Measurements from ENCODE around the gene SLC43A1.
"Not testable (repeated sequence)": the region's sequence is repeated elsewhere in the genome, so short reads cannot be mapped to it uniquely, and the experiment has no call there.

SLC43A1 gene

GRCh38 chr11:57515332-57516060, at the start of gene SLC43A1:
Gene SLC43A1 (minus strand): TSS chr11:57515702. CDS start chr11:57514111, 1,591 bp downstream.
- peak; percentile 6 to 34 for DNase-seq (ENCODE audit: low read depth in 2 of 2)

- no peak for DNase-seq (ENCODE audit: low read depth in 2 of 2)
Measured at GRCh38 chr11:57562596-57562995, 47.1 kb upstream of the SLC43A1 start.

- DNase-seq (ENCODE audit: low read depth in 2 of 2): no peak
Measured at GRCh38 chr11:57560146-57560545, 44.6 kb upstream of the SLC43A1 start.

- no peak for DNase-seq (ENCODE audit: low read depth in 2 of 2)
Measured at GRCh38 chr11:57556041-57556440, 40.5 kb upstream of the SLC43A1 start.

GRCh38 chr11:57555393-57555792, 39.9 kb upstream of the SLC43A1 start:
- DNase-seq (ENCODE audit: low read depth in 2 of 2): no peak

GRCh38 chr11:57552479-57552878, 37.0 kb upstream of the SLC43A1 start:
- no peak for DNase-seq (ENCODE audit: low read depth in 2 of 2)

- no peak for DNase-seq (ENCODE audit: low read depth in 2 of 2)
Measured at GRCh38 chr11:57551941-57552340, 36.4 kb upstream of the SLC43A1 start.

- no peak for DNase-seq (ENCODE audit: low read depth in 2 of 2)
Measured at GRCh38 chr11:57549983-57550382, 34.5 kb upstream of the SLC43A1 start.

- DNase-seq (ENCODE audit: low read depth in 2 of 2): no peak
Measured at GRCh38 chr11:57547854-57548377, 32.4 kb upstream of the SLC43A1 start.

- no peak for DNase-seq (ENCODE audit: low read depth in 2 of 2)
Measured at GRCh38 chr11:57546869-57547475, 31.5 kb upstream of the SLC43A1 start.

- DNase-seq (ENCODE audit: low read depth in 2 of 2): no peak
Measured at GRCh38 chr11:57546451-57546850, 30.9 kb upstream of the SLC43A1 start.

GRCh38 chr11:57545883-57546282, 30.4 kb upstream of the SLC43A1 start:
- DNase-seq (ENCODE audit: low read depth in 2 of 2): no peak

GRCh38 chr11:57544566-57544965, 29.1 kb upstream of the SLC43A1 start:
- no peak for DNase-seq (ENCODE audit: low read depth in 2 of 2)

- no peak for DNase-seq (ENCODE audit: low read depth in 2 of 2)
Measured at GRCh38 chr11:57543593-57543992, 28.1 kb upstream of the SLC43A1 start.

- no peak for DNase-seq (ENCODE audit: low read depth in 2 of 2)
Measured at GRCh38 chr11:57542582-57542981, 27.1 kb upstream of the SLC43A1 start.

GRCh38 chr11:57541169-57541568, 25.7 kb upstream of the SLC43A1 start:
- no peak for DNase-seq (ENCODE audit: low read depth in 2 of 2)

GRCh38 chr11:57539342-57539741, 23.8 kb upstream of the SLC43A1 start:
- no peak for DNase-seq (ENCODE audit: low read depth in 2 of 2)

- no peak for DNase-seq (ENCODE audit: low read depth in 2 of 2)
Measured at GRCh38 chr11:57536947-57537619, 21.6 kb upstream of the SLC43A1 start, which contains the start of gene SMTNL1. Gene SMTNL1 (plus strand): TSS chr11:57537595. CDS start chr11:57542643, 5,048 bp downstream.

GRCh38 chr11:57534449-57534848, 18.9 kb upstream of the SLC43A1 start:
- not testable (repeated sequence) for DNase-seq (ENCODE audit: low read depth in 2 of 2)

- peak; percentile 87 to 89 for DNase-seq (ENCODE audit: low read depth in 2 of 2)
Measured at GRCh38 chr11:57530596-57531507, 15.3 kb upstream of the SLC43A1 start, which contains the start of gene TIMM10. Gene TIMM10 (minus strand): TSS chr11:57530754. CDS start chr11:57530189, 565 bp downstream.

- no peak for DNase-seq (ENCODE audit: low read depth in 2 of 2)
Measured at GRCh38 chr11:57530215-57530595, 14.7 kb upstream of the SLC43A1 start.

All from stimulated activated CD4-positive, alpha-beta T cell treated with anti-CD3 and anti-CD28 coated beads, Interleukin-12 subunit alpha, Interleukin-12 subunit beta, amount 100 ng/mL, for 24 hours (primary cell).